GM12878 (cell line): ENCODE results near the gene PCDHGA3. TPM values are rescaled to one million over a fixed set of nuclear protein-coding genes. Genes with fewer than 3 reads are reported as not detected.

Experiments used
- ATF3 ChIP-seq: IDR thresholded peaks from 2 replicates; pipeline ENCODE4 v1.6.1; 2011; ENCODE audit warnings: low read depth, mild to moderate bottlenecking, low read length, moderate library complexity, borderline replicate concordance; ENCODE audit errors: extremely low read depth
- FOS ChIP-seq: IDR thresholded peaks from 3 replicates; pipeline ENCODE4 v1.6.1; 2011; ENCODE audit warnings: borderline replicate concordance; ENCODE audit not compliant: insufficient read length; ENCODE audit errors: extremely low read depth
- HDAC2 ChIP-seq: fragments of 200-600 bp; sonication (generic); IDR thresholded peaks from 2 replicates; pipeline ENCODE4 v1.6.1; 2017
- MEF2A ChIP-seq: IDR thresholded peaks from 2 replicates; pipeline ENCODE4 v1.6.1; 2011; ENCODE audit warnings: low read depth, mild to moderate bottlenecking, low read length, moderate library complexity; ENCODE audit not compliant: insufficient read depth
- RUNX3 ChIP-seq: IDR thresholded peaks from 2 replicates; pipeline ENCODE4 v1.6.1; 2012; ENCODE audit warnings: low read length, inconsistent platforms
- SKIL ChIP-seq: fragments of 450-650 bp; IDR thresholded peaks from 2 replicates; pipeline ENCODE4 v1.6.1; 2017; ENCODE audit warnings: mild to moderate bottlenecking, low read depth, inconsistent platforms; ENCODE audit not compliant: poor library complexity, severe bottlenecking
- STAT1 ChIP-seq: fragments of 450-650 bp; conservative IDR thresholded peaks from 2 replicates; pipeline ENCODE4 v1.6.1; 2014; ENCODE audit warnings: antibody characterized with exemption, mild to moderate bottlenecking
- TAF1 ChIP-seq: IDR thresholded peaks from 2 replicates; pipeline ENCODE4 v1.6.1; 2011; ENCODE audit warnings: mild to moderate bottlenecking, low read depth, low read length, borderline replicate concordance
- TBL1XR1 ChIP-seq: IDR thresholded peaks from 2 replicates; pipeline ENCODE4 v1.6.1; 2012; ENCODE audit warnings: low read depth, low read length, improper control_type of control experiment
- polyA plus RNA-seq, 11 experiments: library from polyadenylated mRNA; depleted of rRNA in 4 of 11; unstranded in 6 of 11; stranded (reverse) in 5 of 11; fragments of >200 nt; fragmentation: Nextera tagmentation in 4 of 11; fragmentation: Illumina TruSeq in 1 of 11; extraction: Ambion mirVana in 4 of 11; extraction: Trizol in 1 of 11; gene quantifications; 1 replicate in 1 of 11; 2 replicates in 10 of 11; pipeline versions ENCODE4 v1.2.1 to v1.2.3, GENCODE V29; 2011 to 2016; ENCODE audit warnings: inconsistent platforms in 2 of 11, missing spikeins in 2 of 11, low read depth in 1 of 11
- total RNA-seq, 4 experiments: library from RNA; depleted of rRNA in 3 of 4; stranded (reverse); fragments of >200 nt in 3 of 4; fragmentation: Illumina TruSeq in 1 of 4; extraction: Trizol in 1 of 4; gene quantifications; 2 replicates each; pipeline versions ENCODE4 v1.2.1 to v1.2.3, GENCODE V29; 2013 to 2021
- TF ChIP-seq, protein P1 (sequence below): fragments of 450-650 bp; IDR thresholded peaks from 2 replicates; pipeline ENCODE4 v1.6.1; 2014; ENCODE audit warnings: mild to moderate bottlenecking
- TF ChIP-seq, protein P2 (sequence below): fragments of 450-650 bp; IDR thresholded peaks from 2 replicates; pipeline ENCODE4 v1.6.1; 2018; ENCODE audit warnings: borderline replicate concordance, mild to moderate bottlenecking; ENCODE audit not compliant: partially characterized antibody
- TF ChIP-seq, protein P3 (sequence below): IDR thresholded peaks from 2 replicates; pipeline ENCODE4 v1.6.1; 2012; ENCODE audit warnings: mild to moderate bottlenecking, low read depth, low read length
- TF ChIP-seq, protein P4 (sequence below): fragments of 150-350 bp; IDR thresholded peaks from 2 replicates; pipeline ENCODE4 v1.6.1; 2016; ENCODE audit warnings: low read depth, low read length

The PCDHGA3 gene
- total and polyA plus RNA-seq, 10 of the 15 experiments (the other 5 are each of a cell fraction or from before 2014, with no cell fraction given) = 0.06 to 0.17 (median 0.11) TPM; not detected in 6

DNA sequence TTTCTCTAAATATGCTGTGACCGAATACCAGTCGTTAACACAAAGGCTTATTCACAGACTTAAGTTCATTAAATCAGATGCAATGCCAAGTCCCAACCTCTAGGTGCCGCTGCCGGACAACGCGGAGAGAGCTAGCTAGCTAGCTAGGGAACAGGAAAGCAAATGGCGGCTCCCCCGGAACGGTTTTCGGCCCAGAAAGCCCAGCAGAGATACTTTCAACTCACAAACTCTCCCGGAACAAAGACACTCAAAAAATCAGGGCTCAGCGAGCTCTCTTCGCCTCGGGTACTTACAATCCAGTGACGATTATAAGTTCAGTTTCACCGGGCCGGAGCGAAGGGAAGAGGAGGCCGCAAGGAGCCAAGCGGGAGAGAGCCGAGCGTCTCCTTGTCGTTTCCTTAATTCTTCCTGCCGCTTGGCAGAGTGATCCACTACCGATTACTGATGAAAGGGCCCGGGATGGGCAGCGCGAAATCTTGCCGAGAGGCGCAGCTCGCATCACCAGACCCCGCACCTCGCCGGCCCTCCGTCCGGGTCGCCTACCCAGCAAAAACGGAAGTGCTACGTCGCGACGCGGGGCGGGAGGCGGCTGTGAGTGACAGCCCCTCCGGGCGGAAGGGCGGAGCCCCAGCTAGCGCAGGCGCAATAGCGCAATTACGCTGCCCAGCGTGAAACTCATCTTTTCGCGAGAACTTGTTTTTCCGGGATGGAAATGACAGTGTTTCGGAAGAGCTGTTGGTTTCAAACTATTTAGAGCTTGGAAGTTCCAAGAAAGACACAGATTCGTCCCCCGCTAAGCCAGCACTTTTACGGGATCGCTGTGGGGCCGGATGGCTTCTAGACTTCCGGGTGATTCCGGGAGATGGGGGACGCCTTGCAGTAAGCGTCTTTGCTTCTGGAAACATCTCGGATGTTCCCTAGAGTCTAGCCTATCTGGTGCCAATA, 23.1 kb upstream of the PCDHGA3 start, which contains the start of gene TAF7 (continued):
- TF ChIP-seq, protein P1, sequence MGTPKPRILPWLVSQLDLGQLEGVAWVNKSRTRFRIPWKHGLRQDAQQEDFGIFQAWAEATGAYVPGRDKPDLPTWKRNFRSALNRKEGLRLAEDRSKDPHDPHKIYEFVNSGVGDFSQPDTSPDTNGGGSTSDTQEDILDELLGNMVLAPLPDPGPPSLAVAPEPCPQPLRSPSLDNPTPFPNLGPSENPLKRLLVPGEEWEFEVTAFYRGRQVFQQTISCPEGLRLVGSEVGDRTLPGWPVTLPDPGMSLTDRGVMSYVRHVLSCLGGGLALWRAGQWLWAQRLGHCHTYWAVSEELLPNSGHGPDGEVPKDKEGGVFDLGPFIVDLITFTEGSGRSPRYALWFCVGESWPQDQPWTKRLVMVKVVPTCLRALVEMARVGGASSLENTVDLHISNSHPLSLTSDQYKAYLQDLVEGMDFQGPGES = no peak
- TF ChIP-seq MEF2A (0 out of 2 replicates have a peak, but pooled peaks have one; percentile 6), TAF1 (peak; percentile 92), HDAC2 (no peak), RUNX3 (no peak), SKIL (no peak), STAT1 (peak; percentile 30; the same call in 1 of the 2 replicates), ATF3 (no peak), TBL1XR1 (no peak), FOS (no peak)
- TF ChIP-seq, protein P2, sequence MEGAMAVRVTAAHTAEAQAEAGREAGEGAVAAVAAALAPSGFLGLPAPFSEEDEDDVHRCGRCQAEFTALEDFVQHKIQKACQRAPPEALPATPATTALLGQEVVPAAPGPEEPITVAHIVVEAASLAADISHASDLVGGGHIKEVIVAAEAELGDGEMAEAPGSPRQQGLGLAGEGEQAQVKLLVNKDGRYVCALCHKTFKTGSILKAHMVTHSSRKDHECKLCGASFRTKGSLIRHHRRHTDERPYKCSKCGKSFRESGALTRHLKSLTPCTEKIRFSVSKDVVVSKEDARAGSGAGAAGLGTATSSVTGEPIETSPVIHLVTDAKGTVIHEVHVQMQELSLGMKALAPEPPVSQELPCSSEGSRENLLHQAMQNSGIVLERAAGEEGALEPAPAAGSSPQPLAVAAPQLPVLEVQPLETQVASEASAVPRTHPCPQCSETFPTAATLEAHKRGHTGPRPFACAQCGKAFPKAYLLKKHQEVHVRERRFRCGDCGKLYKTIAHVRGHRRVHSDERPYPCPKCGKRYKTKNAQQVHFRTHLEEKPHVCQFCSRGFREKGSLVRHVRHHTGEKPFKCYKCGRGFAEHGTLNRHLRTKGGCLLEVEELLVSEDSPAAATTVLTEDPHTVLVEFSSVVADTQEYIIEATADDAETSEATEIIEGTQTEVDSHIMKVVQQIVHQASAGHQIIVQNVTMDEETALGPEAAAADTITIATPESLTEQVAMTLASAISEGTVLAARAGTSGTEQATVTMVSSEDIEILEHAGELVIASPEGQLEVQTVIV = peak; percentile 61
- TF ChIP-seq, protein P3, sequence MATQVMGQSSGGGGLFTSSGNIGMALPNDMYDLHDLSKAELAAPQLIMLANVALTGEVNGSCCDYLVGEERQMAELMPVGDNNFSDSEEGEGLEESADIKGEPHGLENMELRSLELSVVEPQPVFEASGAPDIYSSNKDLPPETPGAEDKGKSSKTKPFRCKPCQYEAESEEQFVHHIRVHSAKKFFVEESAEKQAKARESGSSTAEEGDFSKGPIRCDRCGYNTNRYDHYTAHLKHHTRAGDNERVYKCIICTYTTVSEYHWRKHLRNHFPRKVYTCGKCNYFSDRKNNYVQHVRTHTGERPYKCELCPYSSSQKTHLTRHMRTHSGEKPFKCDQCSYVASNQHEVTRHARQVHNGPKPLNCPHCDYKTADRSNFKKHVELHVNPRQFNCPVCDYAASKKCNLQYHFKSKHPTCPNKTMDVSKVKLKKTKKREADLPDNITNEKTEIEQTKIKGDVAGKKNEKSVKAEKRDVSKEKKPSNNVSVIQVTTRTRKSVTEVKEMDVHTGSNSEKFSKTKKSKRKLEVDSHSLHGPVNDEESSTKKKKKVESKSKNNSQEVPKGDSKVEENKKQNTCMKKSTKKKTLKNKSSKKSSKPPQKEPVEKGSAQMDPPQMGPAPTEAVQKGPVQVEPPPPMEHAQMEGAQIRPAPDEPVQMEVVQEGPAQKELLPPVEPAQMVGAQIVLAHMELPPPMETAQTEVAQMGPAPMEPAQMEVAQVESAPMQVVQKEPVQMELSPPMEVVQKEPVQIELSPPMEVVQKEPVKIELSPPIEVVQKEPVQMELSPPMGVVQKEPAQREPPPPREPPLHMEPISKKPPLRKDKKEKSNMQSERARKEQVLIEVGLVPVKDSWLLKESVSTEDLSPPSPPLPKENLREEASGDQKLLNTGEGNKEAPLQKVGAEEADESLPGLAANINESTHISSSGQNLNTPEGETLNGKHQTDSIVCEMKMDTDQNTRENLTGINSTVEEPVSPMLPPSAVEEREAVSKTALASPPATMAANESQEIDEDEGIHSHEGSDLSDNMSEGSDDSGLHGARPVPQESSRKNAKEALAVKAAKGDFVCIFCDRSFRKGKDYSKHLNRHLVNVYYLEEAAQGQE = no peak
- TF ChIP-seq, protein P4, sequence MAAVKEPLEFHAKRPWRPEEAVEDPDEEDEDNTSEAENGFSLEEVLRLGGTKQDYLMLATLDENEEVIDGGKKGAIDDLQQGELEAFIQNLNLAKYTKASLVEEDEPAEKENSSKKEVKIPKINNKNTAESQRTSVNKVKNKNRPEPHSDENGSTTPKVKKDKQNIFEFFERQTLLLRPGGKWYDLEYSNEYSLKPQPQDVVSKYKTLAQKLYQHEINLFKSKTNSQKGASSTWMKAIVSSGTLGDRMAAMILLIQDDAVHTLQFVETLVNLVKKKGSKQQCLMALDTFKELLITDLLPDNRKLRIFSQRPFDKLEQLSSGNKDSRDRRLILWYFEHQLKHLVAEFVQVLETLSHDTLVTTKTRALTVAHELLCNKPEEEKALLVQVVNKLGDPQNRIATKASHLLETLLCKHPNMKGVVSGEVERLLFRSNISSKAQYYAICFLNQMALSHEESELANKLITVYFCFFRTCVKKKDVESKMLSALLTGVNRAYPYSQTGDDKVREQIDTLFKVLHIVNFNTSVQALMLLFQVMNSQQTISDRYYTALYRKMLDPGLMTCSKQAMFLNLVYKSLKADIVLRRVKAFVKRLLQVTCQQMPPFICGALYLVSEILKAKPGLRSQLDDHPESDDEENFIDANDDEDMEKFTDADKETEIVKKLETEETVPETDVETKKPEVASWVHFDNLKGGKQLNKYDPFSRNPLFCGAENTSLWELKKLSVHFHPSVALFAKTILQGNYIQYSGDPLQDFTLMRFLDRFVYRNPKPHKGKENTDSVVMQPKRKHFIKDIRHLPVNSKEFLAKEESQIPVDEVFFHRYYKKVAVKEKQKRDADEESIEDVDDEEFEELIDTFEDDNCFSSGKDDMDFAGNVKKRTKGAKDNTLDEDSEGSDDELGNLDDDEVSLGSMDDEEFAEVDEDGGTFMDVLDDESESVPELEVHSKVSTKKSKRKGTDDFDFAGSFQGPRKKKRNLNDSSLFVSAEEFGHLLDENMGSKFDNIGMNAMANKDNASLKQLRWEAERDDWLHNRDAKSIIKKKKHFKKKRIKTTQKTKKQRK = no peak
